NB4 (cell line): ENCODE measurements around the gene SGCD.

Source experiments
- DNase-seq: peaks from one replicate; pipeline ENCODE4 v3.0.0; 2010; ENCODE audit warnings: low read depth
- H3K4me3 ChIP-seq: one replicate; pipeline ENCODE4 v1.5.1; 2011; ENCODE audit warnings: mild to moderate bottlenecking, low read depth, low read length, moderate library complexity
- CTCF ChIP-seq: IDR thresholded peaks from one replicate; pipeline ENCODE4 v1.5.1; 2012; ENCODE audit warnings: low read depth, low read length
- MYC ChIP-seq: IDR thresholded peaks from 2 replicates; pipeline ENCODE4 v1.6.1; 2011; ENCODE audit warnings: low read depth, low read length
- POLR2A ChIP-seq: IDR thresholded peaks from 2 replicates; pipeline ENCODE4 v1.6.1; 2011; ENCODE audit warnings: mild to moderate bottlenecking; ENCODE audit not compliant: insufficient read length; ENCODE audit errors: extremely low read depth
- TF ChIP-seq, protein P1 (sequence below): IDR thresholded peaks from 2 replicates; pipeline ENCODE4 v1.6.1; 2011; ENCODE audit warnings: low read depth, low read length

The SGCD gene

DNA sequence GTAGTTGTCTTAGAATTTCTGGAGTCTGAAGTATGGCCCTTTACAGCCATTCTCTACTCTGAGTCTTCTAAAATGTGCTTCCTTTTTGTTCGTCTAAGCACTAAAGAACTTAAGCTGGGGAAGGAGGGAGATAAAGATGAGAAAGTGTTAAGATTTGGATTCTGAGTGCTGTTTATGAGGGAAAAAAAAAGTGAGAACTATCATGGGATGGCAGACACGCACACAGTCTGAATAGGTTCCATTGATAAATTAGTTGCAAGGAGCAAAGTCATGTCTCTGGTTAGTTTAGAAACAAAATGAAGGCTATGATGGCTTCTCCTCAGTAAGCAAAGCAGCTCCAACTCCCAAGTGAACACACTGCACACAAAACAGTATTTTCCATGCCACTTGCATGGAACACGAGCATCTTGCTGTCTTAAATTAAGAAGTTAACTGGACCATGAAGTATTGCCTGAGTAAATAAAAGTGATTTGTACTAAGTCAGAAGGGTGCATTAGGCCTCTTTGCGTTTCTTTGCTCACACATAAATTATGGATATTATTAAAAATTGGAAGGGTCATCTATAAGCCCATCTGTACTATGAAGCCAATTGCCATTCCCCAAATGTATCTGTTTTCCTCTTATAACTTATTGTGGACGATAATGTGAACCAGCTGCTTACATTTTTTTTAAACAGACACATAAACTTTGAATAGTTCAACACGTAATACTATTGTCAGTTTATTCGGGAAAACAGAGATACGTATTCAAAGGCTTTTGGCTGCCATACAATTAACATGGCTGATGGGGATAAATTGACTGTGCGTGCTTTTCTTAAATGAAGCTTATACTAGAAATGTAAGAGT lies 199.3 kb downstream of the SGCD start:
- TF ChIP-seq CTCF, result no peak
- TF ChIP-seq MYC, result no peak
- no peak for TF ChIP-seq POLR2A
- TF ChIP-seq, protein P1, sequence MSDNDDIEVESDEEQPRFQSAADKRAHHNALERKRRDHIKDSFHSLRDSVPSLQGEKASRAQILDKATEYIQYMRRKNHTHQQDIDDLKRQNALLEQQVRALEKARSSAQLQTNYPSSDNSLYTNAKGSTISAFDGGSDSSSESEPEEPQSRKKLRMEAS, result no peak
- H3K4me3 ChIP-seq, result no peak overlapping the region
- no peak for DNase-seq

DNA sequence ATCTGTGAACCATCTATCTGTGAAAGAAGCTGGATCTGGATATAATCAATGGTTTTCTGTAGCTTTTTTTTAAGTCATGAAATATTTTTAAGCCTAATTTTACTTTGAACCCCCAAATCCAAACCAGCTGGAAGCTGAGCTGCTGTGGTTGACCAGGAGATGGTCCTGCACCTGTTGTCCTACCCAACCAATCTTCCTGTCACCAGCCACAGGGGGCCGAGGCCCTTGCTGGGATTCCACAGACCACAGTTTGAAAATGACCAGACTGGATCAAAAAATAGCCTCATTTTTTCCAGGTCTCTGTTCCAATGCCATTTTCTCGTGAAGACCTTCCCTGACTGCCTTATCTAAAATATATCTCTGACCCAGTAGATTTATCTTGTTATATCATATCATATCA lies 200.6 kb downstream of the SGCD start:
- TF ChIP-seq, protein P1, result no peak
- TF ChIP-seq POLR2A, result no peak
- no peak for TF ChIP-seq MYC
- TF ChIP-seq CTCF, result no peak
- no peak for DNase-seq
- H3K4me3 ChIP-seq, result no peak overlapping the region

DNA sequence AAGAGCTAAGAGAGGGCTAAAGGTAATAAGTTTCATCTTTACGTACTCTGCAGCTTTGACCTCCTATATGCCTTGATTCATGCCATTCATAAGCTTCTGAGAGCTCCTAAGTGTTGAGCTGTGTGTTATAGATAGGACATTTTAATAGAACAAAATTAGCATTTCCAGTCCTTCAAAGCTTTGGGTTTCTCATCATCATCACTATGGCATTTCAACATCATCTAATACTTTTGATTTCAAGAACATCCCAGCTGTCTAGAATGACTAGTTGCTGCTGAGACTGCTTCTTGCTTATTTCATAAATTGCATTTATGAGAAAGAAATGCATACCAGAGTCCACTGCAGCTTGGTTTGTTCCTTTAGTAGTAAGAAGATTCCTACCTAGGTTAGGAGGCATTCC lies 201.7 kb downstream of the SGCD start:
- DNase-seq, result no peak
- no peak overlapping the region for H3K4me3 ChIP-seq
- TF ChIP-seq POLR2A, result no peak
- no peak for TF ChIP-seq MYC
- TF ChIP-seq, protein P1, result no peak
- no peak for TF ChIP-seq CTCF

GRCh38 chr5:156529892-156530291 lies 202.9 kb downstream of the SGCD start:
- TF ChIP-seq CTCF, result no peak
- no peak for TF ChIP-seq POLR2A
- TF ChIP-seq, protein P1, result no peak
- no peak for TF ChIP-seq MYC
- peak; percentile 40 for DNase-seq
- no peak overlapping the region for H3K4me3 ChIP-seq

DNA sequence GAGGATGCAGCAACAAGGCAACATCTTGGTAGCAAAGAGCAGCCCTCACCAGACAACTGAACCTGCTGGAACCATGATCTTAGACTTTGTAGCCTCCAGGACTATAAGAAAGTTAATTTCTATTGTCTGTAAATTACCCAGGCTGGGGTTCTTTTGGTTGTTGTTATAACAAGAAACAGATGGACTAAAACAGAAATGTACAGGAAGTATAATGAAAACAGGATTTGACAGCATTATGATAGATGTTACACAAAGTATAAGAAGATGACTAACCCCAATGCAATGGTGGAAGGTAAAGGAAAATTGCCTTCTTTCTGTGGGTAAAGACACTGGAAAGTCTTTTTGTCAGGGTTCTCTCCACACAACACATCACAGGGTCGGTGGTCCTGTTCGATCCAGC lies 204.2 kb downstream of the SGCD start:
- no peak for DNase-seq
- TF ChIP-seq CTCF (no peak), MYC (no peak), POLR2A (no peak)
- TF ChIP-seq, protein P1, result no peak
- no peak overlapping the region for H3K4me3 ChIP-seq
